ENCODE measurements around the gene EFNA3. TPM values are rescaled to one million over a fixed set of nuclear protein-coding genes. Genes with fewer than 3 reads are reported as not detected.
"Not testable (repeated sequence)": the region's sequence is repeated elsewhere in the genome, so short reads cannot be mapped to it uniquely, and the experiment has no call there.

The EFNA3 gene
- total RNA-seq, 1 donor from 2014 or later, result 14.6 TPM

- H3K9me3 Mint-ChIP-seq (ENCODE audit: unreplicated experiment), result no peaks in the 10 kb centered on the region
- DNase-seq, result no peak
- H3K36me3 Mint-ChIP-seq (ENCODE audit: unreplicated experiment), result no peaks in the 10 kb centered on the region
- H3K4me3 Mint-ChIP-seq (ENCODE audit: unreplicated experiment), result no peak overlapping the region
- no peak for TF ChIP-seq CTCF (IDR thresholded peaks at IDR 0.05; ENCODE audit: partially characterized antibody, unreplicated experiment)
- no peak overlapping the region for H3K27ac Mint-ChIP-seq (ENCODE audit: unreplicated experiment)
- peaks cover 4% of the 10 kb centered on the region for H3K4me1 Mint-ChIP-seq (ENCODE audit: low read depth, unreplicated experiment)
- peaks cover 8% of the 10 kb centered on the region for H3K27me3 Mint-ChIP-seq (ENCODE audit: unreplicated experiment)
Measured at GRCh38 chr1:155117610-155118009, 39.0 kb downstream of the EFNA3 start.

DNA sequence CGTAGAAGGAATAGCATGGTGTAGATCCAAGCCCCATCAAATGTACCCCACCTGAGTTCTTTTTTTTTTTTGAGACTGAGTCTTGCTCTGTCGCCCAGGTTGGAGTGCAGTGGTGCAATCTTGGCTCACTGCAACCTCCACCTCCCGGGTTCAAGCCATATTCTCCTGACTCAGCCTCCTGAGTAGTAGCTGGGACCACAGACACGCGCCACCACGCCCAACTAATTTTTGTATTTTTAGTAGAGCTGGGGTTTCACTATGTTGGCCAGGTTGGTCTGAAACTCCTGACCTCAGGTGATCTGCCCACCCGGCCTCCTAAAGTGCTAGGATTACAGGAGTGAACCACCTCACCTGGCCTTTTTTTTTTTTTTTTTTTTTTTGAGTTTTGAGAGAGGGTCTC lies 39.5 kb downstream of the EFNA3 start:
- H3K27me3 Mint-ChIP-seq (ENCODE audit: unreplicated experiment); H3K27ac Mint-ChIP-seq (ENCODE audit: unreplicated experiment); H3K4me3 Mint-ChIP-seq (ENCODE audit: unreplicated experiment); H3K9me3 Mint-ChIP-seq (ENCODE audit: unreplicated experiment); H3K36me3 Mint-ChIP-seq (ENCODE audit: unreplicated experiment); H3K4me1 Mint-ChIP-seq (ENCODE audit: low read depth, unreplicated experiment); DNase-seq: not testable (repeated sequence)

GRCh38 chr1:155120253-155120652 lies 41.6 kb downstream of the EFNA3 start:
- Mint-ChIP-seq H3K4me1 (ENCODE audit: low read depth, unreplicated experiment) (peaks cover 2% of the 10 kb centered on the region), H3K4me3 (ENCODE audit: unreplicated experiment) (no peak overlapping the region), H3K36me3 (ENCODE audit: unreplicated experiment) (no peaks in the 10 kb centered on the region), H3K9me3 (ENCODE audit: unreplicated experiment) (no peaks in the 10 kb centered on the region), H3K27ac (ENCODE audit: unreplicated experiment) (no peak overlapping the region), H3K27me3 (ENCODE audit: unreplicated experiment) (peaks cover 10% of the 10 kb centered on the region)
- DNase-seq, result no peak
- TF ChIP-seq CTCF (IDR thresholded peaks at IDR 0.05; ENCODE audit: partially characterized antibody, unreplicated experiment), result no peak

DNA sequence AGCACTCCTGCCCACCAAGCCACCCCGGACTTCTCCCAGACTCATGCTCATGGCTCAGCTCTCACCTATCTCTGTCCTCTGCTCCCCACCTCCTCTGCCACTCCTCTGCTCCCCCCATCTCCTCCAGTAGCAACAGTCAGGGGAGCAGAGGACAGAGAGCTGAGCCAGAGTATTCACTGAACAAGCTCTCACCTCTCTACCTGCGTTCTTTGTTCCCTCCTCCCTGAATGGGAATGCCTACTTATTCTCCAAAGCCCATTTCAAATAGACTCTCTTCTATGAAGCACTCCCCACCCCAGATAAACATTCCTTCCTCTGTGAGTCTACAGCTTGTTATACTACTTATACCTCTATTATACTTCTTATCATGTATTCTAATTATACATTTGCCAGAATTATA lies 42.6 kb downstream of the EFNA3 start:
- no peak for TF ChIP-seq CTCF (IDR thresholded peaks at IDR 0.05; ENCODE audit: partially characterized antibody, unreplicated experiment)
- Mint-ChIP-seq H3K4me1 (ENCODE audit: low read depth, unreplicated experiment) (peaks cover 2% of the 10 kb centered on the region), H3K27me3 (ENCODE audit: unreplicated experiment) (peaks cover 14% of the 10 kb centered on the region), H3K36me3 (ENCODE audit: unreplicated experiment) (no peaks in the 10 kb centered on the region), H3K27ac (ENCODE audit: unreplicated experiment) (no peak overlapping the region), H3K9me3 (ENCODE audit: unreplicated experiment) (no peaks in the 10 kb centered on the region), H3K4me3 (ENCODE audit: unreplicated experiment) (no peak overlapping the region)
- no peak for DNase-seq

DNA sequence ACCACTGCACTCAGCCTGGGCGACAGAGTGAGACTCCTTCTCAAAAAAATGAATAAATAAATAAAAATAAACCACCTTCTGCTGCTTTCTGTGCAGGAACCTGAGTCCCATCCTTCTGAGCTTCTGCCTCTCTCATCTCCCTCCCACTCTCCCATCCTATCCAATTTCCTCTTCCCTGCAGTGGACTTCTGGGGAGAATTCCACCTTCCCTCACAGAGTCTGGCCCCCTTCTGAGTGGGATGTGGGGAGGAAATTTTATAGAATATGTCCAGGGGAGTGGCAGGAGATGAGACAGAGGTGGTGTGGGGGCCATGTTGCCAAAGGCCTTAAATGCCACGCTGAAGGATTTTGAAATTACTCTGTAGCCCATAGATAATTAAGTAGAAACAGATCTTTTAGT lies 43.7 kb downstream of the EFNA3 start:
- peaks cover 16% of the 10 kb centered on the region for H3K27me3 Mint-ChIP-seq (ENCODE audit: unreplicated experiment)
- no peaks in the 10 kb centered on the region for H3K36me3 Mint-ChIP-seq (ENCODE audit: unreplicated experiment)

More for the DNA sequence above, 43.7 kb downstream of the EFNA3 start:
- Mint-ChIP-seq H3K27ac (ENCODE audit: unreplicated experiment) (no peak overlapping the region), H3K4me1 (ENCODE audit: low read depth, unreplicated experiment) (peaks cover 9% of the 10 kb centered on the region), H3K9me3 (ENCODE audit: unreplicated experiment) (peaks cover 2% of the 10 kb centered on the region), H3K4me3 (ENCODE audit: unreplicated experiment) (no peak overlapping the region)
- no peak for DNase-seq
- TF ChIP-seq CTCF (IDR thresholded peaks at IDR 0.05; ENCODE audit: partially characterized antibody, unreplicated experiment), result no peak
